ENCODE measurements around the gene EXT2. TPM values are rescaled to one million over a fixed set of nuclear protein-coding genes. Genes with fewer than 3 reads are reported as not detected.
A peak's percentile ranks its signal among the peaks of the same experiment; 100 is the strongest.

Gene EXT2
- total and polyA plus RNA-seq, 10 of the 15 experiments (the other 5 are each of a cell fraction or from before 2014, with no cell fraction given), result 3.8 to 31.4 (median 17.9) TPM

GRCh38 chr11:44192462-44193100 is 97.1 kb downstream of the EXT2 start:
- CTCF ChIA-PET, result interaction anchor here (1.2 kb wide), 1 partner anchor 13 kb away, joined by 5 read pairs; no protein-coding TSS in a partner anchor

GRCh38 chr11:44193856-44194255 is 98.4 kb downstream of the EXT2 start:
- Histone ChIP-seq H3K9me3 (replicated peaks; ENCODE audit: control insufficient read depth, insufficient read depth, low read length) (peaks cover 2% of the 10 kb centered on the region; the same call in 1 of the 3 replicates), H4K20me1 (ENCODE audit: control insufficient read depth, insufficient read depth) (no peaks in the 10 kb centered on the region), H2AFZ (ENCODE audit: control insufficient read depth, low read depth, low read length) (no peak overlapping the region), H3K36me3 (ENCODE audit: control insufficient read depth in 2 of 2, insufficient read depth in 2 of 2, low read length in 1 of 2) (0 out of 4 replicates have a peak, but pooled peaks cover 0 to 5% of the 10 kb centered on the region in 2 experiments), H3K27ac (ENCODE audit: control insufficient read depth, insufficient read depth) (no peak overlapping the region), H3K4me3 (no peak overlapping the region), H3K4me1 (ENCODE audit: control insufficient read depth, insufficient read depth, low read length) (no peaks in the 10 kb centered on the region), H3K9ac (ENCODE audit: control insufficient read depth, insufficient read depth, low read length) (no peak overlapping the region), H3K4me2 (ENCODE audit: control insufficient read depth, insufficient read depth) (no peak overlapping the region), H3K27me3 (replicated peaks in 1 of 2; ENCODE audit: control insufficient read depth in 2 of 2, insufficient read depth in 2 of 2, low read length in 1 of 2) (no peaks in the 10 kb centered on the region), H3K79me2 (ENCODE audit: control insufficient read depth, insufficient read depth, low read length) (no peaks in the 10 kb centered on the region)
- ATAC-seq (no peak), DNase-seq (ENCODE audit: low read depth, low spot score) (no peak), FAIRE-seq (no peak)
- 77% methylated on average over 5 of the region's 5 CpGs for WGBS (ENCODE audit: insufficient coverage, insufficient replicate concordance, low lambda C conversion rate, missing lambda C conversion rate)
- RAD21 ChIA-PET (ENCODE audit: unreplicated experiment), result no interaction called here
- TF ChIP-seq CREB1 (IDR thresholded peaks at IDR 0.05; ENCODE audit: low read depth), result no peak
- no peak for TF ChIP-seq CHD2 (IDR thresholded peaks at IDR 0.05; ENCODE audit: borderline replicate concordance, low read depth, low read length)
- no peak for TF ChIP-seq POLR2AphosphoS2 (IDR thresholded peaks at IDR 0.05; ENCODE audit: low read depth, low read length)
- TF ChIP-seq POLR2A (IDR thresholded peaks at IDR 0.05; ENCODE audit: low read depth, low read length), result no peak
- TF ChIP-seq, protein P1, sequence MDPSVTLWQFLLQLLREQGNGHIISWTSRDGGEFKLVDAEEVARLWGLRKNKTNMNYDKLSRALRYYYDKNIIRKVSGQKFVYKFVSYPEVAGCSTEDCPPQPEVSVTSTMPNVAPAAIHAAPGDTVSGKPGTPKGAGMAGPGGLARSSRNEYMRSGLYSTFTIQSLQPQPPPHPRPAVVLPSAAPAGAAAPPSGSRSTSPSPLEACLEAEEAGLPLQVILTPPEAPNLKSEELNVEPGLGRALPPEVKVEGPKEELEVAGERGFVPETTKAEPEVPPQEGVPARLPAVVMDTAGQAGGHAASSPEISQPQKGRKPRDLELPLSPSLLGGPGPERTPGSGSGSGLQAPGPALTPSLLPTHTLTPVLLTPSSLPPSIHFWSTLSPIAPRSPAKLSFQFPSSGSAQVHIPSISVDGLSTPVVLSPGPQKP (IDR thresholded peaks at IDR 0.05; ENCODE audit: low read depth, low read length), result no peak
- SMC1A ChIA-PET (ENCODE audit: uncharacterized antibody, unreplicated experiment), result no interaction called here
- CTCF ChIA-PET, result no interaction called here
- intact Hi-C loops (cut with micrococcal nuclease; ENCODE audit: unreplicated experiment) (no loop called here), in situ Hi-C loops (cut with MboI) (no loop called here)
- POLR2A ChIA-PET, result no interaction called here
- no TSS peak for BruUV-seq (replicated peaks)

More at GRCh38 chr11:44192462-44193100, 97.1 kb downstream of the EXT2 start:
- in situ Hi-C loops (cut with MboI) (no loop called here), intact Hi-C loops (cut with micrococcal nuclease; ENCODE audit: unreplicated experiment) (no loop called here)
- WGBS (ENCODE audit: insufficient coverage, insufficient replicate concordance, low lambda C conversion rate, missing lambda C conversion rate), result 64% methylated on average over 4 of the region's 4 CpGs
- Histone ChIP-seq H3K9me3 (replicated peaks; ENCODE audit: control insufficient read depth, insufficient read depth, low read length) (peaks cover 6% of the 10 kb centered on the region; the same call in 2 of the 3 replicates), H3K4me1 (ENCODE audit: control insufficient read depth, insufficient read depth, low read length) (no peaks in the 10 kb centered on the region), H3K79me2 (ENCODE audit: control insufficient read depth, insufficient read depth, low read length) (no peaks in the 10 kb centered on the region), H3K36me3 (ENCODE audit: control insufficient read depth in 2 of 2, insufficient read depth in 2 of 2, low read length in 1 of 2) (no peaks in the 10 kb centered on the region), H3K27me3 (replicated peaks in 1 of 2; ENCODE audit: control insufficient read depth in 2 of 2, insufficient read depth in 2 of 2, low read length in 1 of 2) (no peaks in the 10 kb centered on the region), H3K9ac (ENCODE audit: control insufficient read depth, insufficient read depth, low read length) (no peak overlapping the region), H2AFZ (ENCODE audit: control insufficient read depth, low read depth, low read length) (no peak overlapping the region), H4K20me1 (ENCODE audit: control insufficient read depth, insufficient read depth) (no peaks in the 10 kb centered on the region), H3K27ac (ENCODE audit: control insufficient read depth, insufficient read depth) (no peak overlapping the region), H3K4me2 (ENCODE audit: control insufficient read depth, insufficient read depth) (no peak overlapping the region), H3K4me3 (no peak overlapping the region)
- RAD21 ChIA-PET (ENCODE audit: unreplicated experiment), result no interaction called here
- BruUV-seq (replicated peaks), result no TSS peak
- SMC1A ChIA-PET (ENCODE audit: uncharacterized antibody, unreplicated experiment), result interaction anchor here (1.4 kb wide), 1 partner anchor 18 kb away, joined by 3 read pairs; no protein-coding TSS in a partner anchor
- no peak for FAIRE-seq
- peak; percentile 89 for TF ChIP-seq JUNB (IDR thresholded peaks at IDR 0.05)
- TF ChIP-seq TCF7 (IDR thresholded peaks at IDR 0.05; ENCODE audit: borderline replicate concordance), result peak; percentile 44; the same call in 1 of the 2 replicates
- TF ChIP-seq NFIC (IDR thresholded peaks at IDR 0.05; ENCODE audit: low read depth, low read length), result peak; percentile 50; the same call in 1 of the 2 replicates
- TF ChIP-seq, protein P2, sequence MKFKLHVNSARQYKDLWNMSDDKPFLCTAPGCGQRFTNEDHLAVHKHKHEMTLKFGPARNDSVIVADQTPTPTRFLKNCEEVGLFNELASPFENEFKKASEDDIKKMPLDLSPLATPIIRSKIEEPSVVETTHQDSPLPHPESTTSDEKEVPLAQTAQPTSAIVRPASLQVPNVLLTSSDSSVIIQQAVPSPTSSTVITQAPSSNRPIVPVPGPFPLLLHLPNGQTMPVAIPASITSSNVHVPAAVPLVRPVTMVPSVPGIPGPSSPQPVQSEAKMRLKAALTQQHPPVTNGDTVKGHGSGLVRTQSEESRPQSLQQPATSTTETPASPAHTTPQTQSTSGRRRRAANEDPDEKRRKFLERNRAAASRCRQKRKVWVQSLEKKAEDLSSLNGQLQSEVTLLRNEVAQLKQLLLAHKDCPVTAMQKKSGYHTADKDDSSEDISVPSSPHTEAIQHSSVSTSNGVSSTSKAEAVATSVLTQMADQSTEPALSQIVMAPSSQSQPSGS (IDR thresholded peaks at IDR 0.05; ENCODE audit: low read length), result 0 out of 2 replicates have a peak, but pooled peaks have one; percentile 39
- no peak for TF ChIP-seq BACH1 (IDR thresholded peaks at IDR 0.05; ENCODE audit: borderline replicate concordance)
- DNase-seq (ENCODE audit: low read depth, low spot score), result no peak
- POLR2A ChIA-PET, result no interaction called here
- peak; percentile 49; the same call in 2 of the 3 replicates for ATAC-seq

Data from GM12878 (cell line).